Activated T-cell treated with anti-CD3 and anti-CD28 coated beads, Interleukin-2, amount 50 U/mL, for 24 hours (primary cell): ENCODE measurements around the gene BICD1.
"Not testable (repeated sequence)": the region's sequence is repeated elsewhere in the genome, so short reads cannot be mapped to it uniquely, and the experiment has no call there.

Experiments
- DNase-seq: peaks from one replicate; pipeline ENCODE4 v3.0.0-alpha.2; 2020
- H3K27ac Mint-ChIP-seq: 2 replicates; pipeline ENCODE4 v1.8.0; 2020; ENCODE audit warnings: mild to moderate bottlenecking, mixed read lengths
- H3K27me3 Mint-ChIP-seq: 2 replicates; pipeline ENCODE4 v1.8.0; 2020; ENCODE audit warnings: mixed read lengths
- H3K36me3 Mint-ChIP-seq: 2 replicates; pipeline ENCODE4 v1.8.0; 2020; ENCODE audit warnings: low read depth, mixed read lengths
- H3K4me1 Mint-ChIP-seq: 2 replicates; pipeline ENCODE4 v1.8.0; 2020; ENCODE audit warnings: low read depth, mixed read lengths
- H3K4me3 Mint-ChIP-seq: 2 replicates; pipeline ENCODE4 v1.8.0; 2020; ENCODE audit warnings: mild to moderate bottlenecking, moderate library complexity, mixed read lengths
- H3K9me3 Mint-ChIP-seq: 2 replicates; pipeline ENCODE4 v1.8.0; 2020; ENCODE audit warnings: mixed read lengths

BICD1 gene

DNA sequence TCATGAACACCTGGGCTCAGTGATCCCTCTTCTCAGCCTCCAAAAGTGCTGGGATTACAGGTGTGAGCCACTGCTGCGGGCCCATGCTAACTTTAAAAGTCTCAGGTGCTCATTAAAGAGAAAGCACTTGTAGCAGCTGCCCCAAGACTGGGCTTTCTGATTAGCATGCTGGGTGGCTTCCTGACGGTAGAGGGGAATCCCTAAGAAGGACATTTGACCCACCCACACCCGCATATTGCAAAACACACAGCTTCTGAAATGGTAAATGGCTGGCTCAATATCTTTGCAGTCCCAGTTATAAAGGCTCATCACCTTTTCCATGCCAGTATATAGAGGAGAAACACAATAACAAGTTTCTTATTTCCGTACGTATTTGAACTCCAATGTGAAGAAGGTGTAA, 19.3 kb upstream of the BICD1 start:
- no peak overlapping the region for H3K27ac Mint-ChIP-seq
- no peaks in the 10 kb centered on the region for H3K36me3 Mint-ChIP-seq
- H3K4me3 Mint-ChIP-seq = no peak overlapping the region
- H3K9me3 Mint-ChIP-seq = no peaks in the 10 kb centered on the region
- no peak for DNase-seq
- no peaks in the 10 kb centered on the region for H3K4me1 Mint-ChIP-seq
- no peaks in the 10 kb centered on the region for H3K27me3 Mint-ChIP-seq

DNA sequence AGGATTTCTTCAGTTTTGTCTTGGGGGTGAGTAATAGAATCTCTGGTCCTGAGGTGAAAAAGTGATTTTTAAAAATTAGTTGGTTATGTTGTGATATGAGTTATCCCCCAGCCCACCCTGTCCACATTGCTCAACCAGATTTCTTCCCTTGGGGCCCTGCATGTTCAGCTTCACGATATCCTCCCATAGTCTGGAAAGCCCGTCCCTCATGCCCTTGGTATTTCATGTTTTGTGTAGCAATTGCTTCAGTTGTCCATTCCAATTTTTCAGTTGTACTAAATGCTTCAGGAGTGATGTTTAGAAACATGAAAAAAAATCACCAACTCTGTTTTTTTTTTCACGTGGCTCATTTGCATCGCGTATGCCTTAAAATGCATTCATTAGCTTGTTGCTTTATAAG, 17.5 kb upstream of the BICD1 start:
- Mint-ChIP-seq H3K9me3 (no peaks in the 10 kb centered on the region), H3K4me3 (no peak overlapping the region), H3K4me1 (no peaks in the 10 kb centered on the region), H3K27ac (no peak overlapping the region), H3K27me3 (no peaks in the 10 kb centered on the region), H3K36me3 (no peaks in the 10 kb centered on the region)
- DNase-seq = no peak

DNA sequence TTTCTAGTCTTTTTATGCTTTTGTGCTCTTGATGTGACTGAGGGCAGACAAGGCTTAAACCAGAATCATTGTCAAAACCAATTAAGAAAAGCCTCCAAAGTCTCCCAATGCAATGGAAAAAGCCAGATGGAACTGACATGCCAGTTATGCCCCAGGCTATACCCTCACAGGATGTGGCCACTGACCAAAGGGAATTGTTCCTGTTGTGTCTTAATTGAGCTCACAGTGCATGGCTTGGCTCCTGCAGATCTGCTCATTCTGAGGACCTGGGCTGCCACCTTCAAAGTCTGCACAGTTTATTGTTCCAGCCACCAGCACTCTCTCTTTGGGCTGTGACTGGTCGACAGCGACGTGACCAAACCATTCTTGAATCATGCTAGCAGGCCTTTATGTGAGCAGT, 17.1 kb upstream of the BICD1 start:
- H3K9me3 Mint-ChIP-seq = no peaks in the 10 kb centered on the region
- DNase-seq = no peak
- no peak overlapping the region for H3K27ac Mint-ChIP-seq
- no peak overlapping the region for H3K4me3 Mint-ChIP-seq
- no peaks in the 10 kb centered on the region for H3K27me3 Mint-ChIP-seq
- H3K36me3 Mint-ChIP-seq = no peaks in the 10 kb centered on the region
- H3K4me1 Mint-ChIP-seq = no peaks in the 10 kb centered on the region

DNA sequence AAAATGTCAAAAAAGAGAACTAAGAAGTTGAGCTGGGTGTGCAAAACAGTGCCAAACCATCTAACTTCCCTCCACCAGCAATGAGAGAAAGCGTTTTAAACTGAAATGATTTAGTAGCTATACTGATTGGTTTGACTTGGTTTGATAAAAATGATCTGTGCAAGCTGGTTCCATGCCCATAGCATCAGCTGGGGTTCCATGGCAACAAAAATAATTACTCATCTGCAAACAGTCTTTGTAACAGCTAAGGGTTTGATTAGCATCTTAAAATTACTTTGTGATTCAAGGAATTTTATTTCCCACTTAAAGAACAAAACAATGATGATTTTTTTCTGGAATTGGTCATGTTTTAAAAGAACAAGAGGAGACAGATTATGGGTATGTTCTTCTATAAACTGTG, 15.0 kb upstream of the BICD1 start:
- no peak for DNase-seq
- Mint-ChIP-seq H3K36me3 (no peaks in the 10 kb centered on the region), H3K9me3 (no peaks in the 10 kb centered on the region), H3K27me3 (no peaks in the 10 kb centered on the region), H3K4me1 (no peaks in the 10 kb centered on the region), H3K4me3 (no peak overlapping the region), H3K27ac (no peak overlapping the region)

DNA sequence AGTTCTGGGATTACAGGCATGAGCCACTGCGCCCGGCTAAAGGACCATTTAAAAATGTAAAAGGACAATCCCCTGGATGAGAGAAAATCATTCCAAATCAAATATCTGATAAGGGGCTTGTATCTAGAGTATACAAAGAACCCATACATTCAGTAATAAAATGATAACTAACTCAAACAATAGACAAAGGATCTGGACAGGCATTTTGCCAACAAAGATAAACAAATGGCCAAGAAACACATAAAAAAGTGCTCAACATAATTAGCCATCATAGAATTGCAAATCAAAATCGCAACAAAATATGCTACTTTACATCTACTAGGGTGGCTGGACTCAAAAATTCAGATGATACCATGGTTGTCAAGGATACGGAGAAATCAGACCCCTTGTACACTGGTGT, 8.5 kb upstream of the BICD1 start:
- DNase-seq = no peak
- H3K4me3 Mint-ChIP-seq = no peak overlapping the region
- no peaks in the 10 kb centered on the region for H3K9me3 Mint-ChIP-seq
- H3K4me1 Mint-ChIP-seq = no peaks in the 10 kb centered on the region
- no peaks in the 10 kb centered on the region for H3K36me3 Mint-ChIP-seq
- no peaks in the 10 kb centered on the region for H3K27me3 Mint-ChIP-seq
- no peak overlapping the region for H3K27ac Mint-ChIP-seq

DNA sequence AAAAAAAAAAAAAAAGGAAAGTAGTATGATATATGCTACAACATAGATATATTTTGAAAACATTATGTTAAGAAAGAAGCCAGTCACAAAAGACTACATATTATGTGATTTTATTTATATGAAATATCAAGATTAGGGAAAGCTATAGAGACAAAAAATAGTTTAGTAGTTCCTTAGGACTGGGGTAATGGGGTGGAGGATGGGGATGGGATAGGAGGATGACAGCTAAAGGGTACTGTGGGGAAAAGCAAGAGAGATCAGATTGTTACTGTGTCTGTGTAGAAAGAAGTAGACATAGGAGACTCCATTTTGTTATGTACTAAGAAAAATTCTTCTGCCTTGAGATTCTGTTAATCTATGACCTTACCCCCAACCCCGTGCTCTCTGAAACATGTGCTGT, 7.4 kb upstream of the BICD1 start:
- not testable (repeated sequence) for H3K36me3 Mint-ChIP-seq, H3K9me3 Mint-ChIP-seq, H3K4me1 Mint-ChIP-seq, DNase-seq, H3K27me3 Mint-ChIP-seq, H3K27ac Mint-ChIP-seq, H3K4me3 Mint-ChIP-seq

DNA sequence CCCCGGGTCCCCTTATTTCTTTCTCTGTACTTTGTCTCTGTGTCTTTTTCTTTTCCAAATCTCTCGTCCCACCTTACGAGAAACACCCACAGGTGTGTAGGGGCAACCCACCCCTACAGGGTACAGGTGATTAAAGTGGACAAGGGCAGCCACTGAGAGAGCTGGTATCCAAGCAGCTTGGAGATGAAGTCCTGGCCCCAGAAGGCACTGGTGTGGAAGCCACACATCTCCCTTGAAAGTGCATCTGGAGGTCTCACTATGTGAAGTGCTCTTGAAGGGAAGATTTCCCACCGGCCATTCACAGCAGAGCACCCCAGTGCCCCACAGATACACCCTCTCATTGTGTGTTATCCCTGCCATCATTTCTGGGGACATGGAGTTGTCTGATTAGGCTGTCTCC, 6.3 kb upstream of the BICD1 start:
- Mint-ChIP-seq H3K27me3 (no peaks in the 10 kb centered on the region), H3K36me3 (no peaks in the 10 kb centered on the region), H3K27ac (no peak overlapping the region), H3K4me3 (no peak overlapping the region), H3K4me1 (no peaks in the 10 kb centered on the region), H3K9me3 (no peaks in the 10 kb centered on the region)
- no peak for DNase-seq

DNA sequence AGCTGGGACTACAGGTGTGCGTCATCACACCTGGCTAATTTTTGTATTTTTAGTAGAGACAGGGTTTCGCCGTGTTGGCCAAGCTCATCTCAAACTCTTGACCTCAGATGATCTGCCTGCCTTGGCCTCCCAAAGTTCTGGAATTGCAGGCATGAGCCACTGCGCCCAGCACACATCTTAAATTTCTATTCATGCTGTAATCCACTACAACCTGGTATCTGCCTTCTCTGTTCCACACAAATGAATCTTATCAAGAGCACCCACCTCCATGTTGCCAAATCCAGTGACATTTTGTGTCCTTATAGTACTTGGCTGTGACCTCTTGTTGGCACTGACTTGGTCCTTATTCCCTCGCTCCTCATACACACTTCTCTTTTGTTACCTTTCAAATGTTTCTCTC, 5.8 kb upstream of the BICD1 start:
- Mint-ChIP-seq H3K36me3 (no peaks in the 10 kb centered on the region), H3K4me1 (peaks cover under 1% of the 10 kb centered on the region), H3K4me3 (no peak overlapping the region), H3K27ac (no peak overlapping the region), H3K9me3 (no peaks in the 10 kb centered on the region), H3K27me3 (peaks cover under 1% of the 10 kb centered on the region)
- no peak for DNase-seq

DNA sequence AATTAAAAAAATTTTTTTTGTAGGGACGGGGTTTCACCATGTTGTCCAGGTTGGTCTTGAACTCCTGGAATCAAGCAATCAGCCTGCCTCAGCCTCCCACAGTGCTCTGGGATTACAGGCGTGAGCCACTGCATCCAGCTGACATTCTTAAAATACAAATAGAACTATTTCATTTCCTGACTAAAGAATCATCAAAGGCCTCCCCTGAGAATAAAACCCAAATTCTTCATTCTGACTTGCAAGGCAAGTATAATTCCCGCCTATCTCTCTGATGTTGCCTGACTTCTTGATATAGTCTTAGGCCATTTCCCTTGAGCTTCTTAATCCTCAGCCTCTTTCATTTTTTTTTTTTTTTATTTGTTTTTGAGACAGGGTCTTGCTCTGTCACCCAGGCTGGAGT, 4.4 kb upstream of the BICD1 start:
- no peak for DNase-seq
- Mint-ChIP-seq H3K27me3 (peaks cover 3% of the 10 kb centered on the region), H3K27ac (no peak overlapping the region), H3K36me3 (peaks cover 5% of the 10 kb centered on the region), H3K9me3 (no peaks in the 10 kb centered on the region), H3K4me1 (peaks cover 4% of the 10 kb centered on the region), H3K4me3 (no peak overlapping the region)

DNA sequence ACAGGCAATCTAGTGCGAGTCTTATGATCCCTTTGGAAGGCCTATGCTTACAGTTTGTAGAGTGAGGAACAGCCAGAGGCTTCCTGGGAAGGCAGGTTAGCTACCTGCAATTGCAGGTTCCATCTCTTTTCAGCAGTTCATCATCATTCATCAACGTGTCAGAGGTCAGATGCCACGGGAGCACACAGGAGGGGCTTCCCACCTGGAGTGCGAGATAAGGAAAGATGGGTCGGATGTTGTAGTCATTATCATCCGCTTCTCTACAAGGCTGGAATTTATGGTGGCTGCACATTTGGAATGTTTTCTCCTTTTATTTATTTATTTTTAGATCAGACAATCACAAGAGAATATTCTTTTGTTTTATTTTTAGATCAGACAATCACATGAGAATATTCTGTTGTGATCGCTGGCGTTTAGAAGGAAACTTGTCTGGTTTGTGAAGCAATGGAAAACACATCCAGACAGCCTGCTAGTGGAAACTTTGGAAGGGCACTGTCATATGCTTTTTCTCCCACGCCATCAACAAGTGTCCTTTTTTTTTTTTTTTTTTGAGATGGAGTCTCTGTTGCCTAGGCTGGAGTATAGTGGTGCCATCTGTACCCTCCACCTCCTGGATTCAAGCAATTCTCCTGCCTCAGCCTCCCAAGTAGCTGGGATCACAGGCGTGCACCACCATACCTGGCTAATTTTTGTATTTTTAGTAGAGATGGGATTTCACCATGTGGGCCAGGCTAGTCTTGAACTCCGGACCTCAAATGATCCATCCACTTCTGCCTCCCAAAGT, 1.9 kb upstream of the BICD1 start:
- peaks cover 20% of the 10 kb centered on the region for H3K4me1 Mint-ChIP-seq
- H3K27me3 Mint-ChIP-seq = peaks cover 3% of the 10 kb centered on the region
- H3K36me3 Mint-ChIP-seq = peaks cover 14% of the 10 kb centered on the region
- no peak overlapping the region for H3K27ac Mint-ChIP-seq
- no peaks in the 10 kb centered on the region for H3K9me3 Mint-ChIP-seq
- H3K4me3 Mint-ChIP-seq = no peak overlapping the region
- DNase-seq = no peak

DNA sequence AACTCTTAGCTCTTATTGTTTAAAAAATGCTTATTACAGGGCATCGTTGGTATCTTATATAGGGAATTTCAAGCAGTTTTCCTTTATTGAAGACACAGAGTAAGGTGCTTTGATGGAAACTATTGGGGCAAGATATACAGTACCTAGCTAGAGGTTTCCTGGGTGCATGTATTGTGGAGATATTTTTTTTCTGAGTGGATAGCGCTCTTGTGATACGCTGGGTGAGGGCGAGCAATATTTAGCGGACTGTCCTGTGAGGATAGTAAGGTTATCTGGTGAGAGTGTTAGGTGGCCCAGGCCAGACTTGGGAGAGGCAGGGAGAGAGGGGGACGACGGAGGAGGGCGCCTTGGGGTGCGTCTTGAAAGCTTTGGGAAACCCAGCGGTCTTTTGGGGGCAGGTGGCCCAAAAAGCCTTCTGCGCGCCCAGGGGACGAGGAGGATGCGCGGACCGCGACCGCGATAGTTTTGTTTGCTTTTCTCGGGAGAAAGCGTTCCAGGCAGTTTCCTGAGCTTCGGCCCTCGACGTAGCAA, 596 bp upstream of the BICD1 start:
- H3K27me3 Mint-ChIP-seq = peaks cover 3% of the 10 kb centered on the region
- peak overlapping the region; percentile 95 for H3K4me3 Mint-ChIP-seq
- H3K4me1 Mint-ChIP-seq = peaks cover 24% of the 10 kb centered on the region
- H3K36me3 Mint-ChIP-seq = peaks cover 15% of the 10 kb centered on the region
- peak overlapping the region; percentile 83 for H3K27ac Mint-ChIP-seq
- DNase-seq = no peak
- H3K9me3 Mint-ChIP-seq = no peaks in the 10 kb centered on the region

DNA sequence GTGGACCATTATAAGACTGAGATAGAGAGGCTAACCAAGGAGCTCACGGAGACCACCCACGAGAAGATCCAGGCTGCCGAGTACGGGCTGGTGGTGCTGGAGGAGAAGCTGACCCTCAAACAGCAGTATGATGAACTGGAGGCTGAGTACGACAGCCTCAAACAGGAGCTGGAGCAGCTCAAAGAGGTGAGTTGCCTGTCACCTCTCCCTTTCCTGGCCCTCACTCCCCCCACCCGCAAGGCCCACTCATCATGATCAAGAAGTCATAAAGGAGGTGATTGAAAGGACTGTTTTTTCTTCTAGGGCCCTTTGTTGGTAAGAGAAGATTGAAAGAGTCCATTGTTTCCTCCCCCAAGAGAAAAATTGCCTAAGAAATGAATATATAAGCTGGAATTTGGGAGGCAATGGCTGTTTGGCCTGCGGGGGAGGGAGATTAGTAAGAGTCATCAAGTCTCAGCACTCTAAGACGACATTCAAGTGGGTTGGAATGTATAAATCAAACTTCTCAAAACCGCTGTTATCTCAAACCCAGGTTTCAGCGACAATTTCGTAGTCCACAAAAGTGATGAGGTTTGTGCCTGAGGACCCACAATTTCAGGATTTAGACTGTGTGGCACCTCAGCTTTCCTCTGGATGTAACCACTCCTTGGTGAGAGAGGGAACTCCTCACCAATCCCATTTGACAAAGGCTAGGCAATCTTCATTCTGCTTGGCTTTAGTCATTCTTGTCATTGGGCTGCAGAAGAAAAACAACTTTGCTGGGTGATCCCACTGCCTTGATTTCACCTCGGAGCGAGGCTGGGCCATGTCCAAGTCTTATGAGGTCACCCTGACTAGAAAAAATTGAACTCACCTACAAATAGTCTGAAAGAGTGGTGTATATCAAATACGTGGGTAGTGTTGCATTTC, 966 bp downstream of the BICD1 start:
- Mint-ChIP-seq H3K27me3 (peaks cover 3% of the 10 kb centered on the region), H3K4me1 (peaks cover 25% of the 10 kb centered on the region), H3K9me3 (no peaks in the 10 kb centered on the region), H3K36me3 (peaks cover 23% of the 10 kb centered on the region), H3K27ac (peak overlapping the region; percentile 94), H3K4me3 (peak overlapping the region; percentile 95)
- DNase-seq = peak; percentile 64

DNA sequence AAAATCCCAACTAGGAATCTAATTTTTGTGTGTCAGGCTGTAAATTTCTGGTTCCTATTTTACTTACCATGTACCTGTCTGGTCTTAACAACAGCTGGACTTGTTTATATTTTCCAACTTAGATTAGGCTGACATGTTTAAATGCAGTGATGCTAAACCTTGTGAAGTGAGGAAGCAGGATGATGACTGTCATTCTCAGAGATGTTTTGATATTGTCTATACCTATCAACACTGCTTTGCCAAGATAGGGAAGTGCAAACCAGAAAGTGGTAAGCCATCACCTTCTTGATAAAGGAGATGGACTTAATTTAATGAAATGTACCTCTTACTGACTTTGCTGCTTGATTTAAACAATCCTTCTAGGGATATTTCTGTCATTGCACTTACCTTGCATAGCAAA, 2.1 kb downstream of the BICD1 start:
- Mint-ChIP-seq H3K4me3 (peak overlapping the region; percentile 95), H3K36me3 (peaks cover 26% of the 10 kb centered on the region), H3K27me3 (peaks cover 3% of the 10 kb centered on the region), H3K9me3 (no peaks in the 10 kb centered on the region), H3K27ac (no peak overlapping the region), H3K4me1 (peaks cover 25% of the 10 kb centered on the region)
- no peak for DNase-seq

DNA sequence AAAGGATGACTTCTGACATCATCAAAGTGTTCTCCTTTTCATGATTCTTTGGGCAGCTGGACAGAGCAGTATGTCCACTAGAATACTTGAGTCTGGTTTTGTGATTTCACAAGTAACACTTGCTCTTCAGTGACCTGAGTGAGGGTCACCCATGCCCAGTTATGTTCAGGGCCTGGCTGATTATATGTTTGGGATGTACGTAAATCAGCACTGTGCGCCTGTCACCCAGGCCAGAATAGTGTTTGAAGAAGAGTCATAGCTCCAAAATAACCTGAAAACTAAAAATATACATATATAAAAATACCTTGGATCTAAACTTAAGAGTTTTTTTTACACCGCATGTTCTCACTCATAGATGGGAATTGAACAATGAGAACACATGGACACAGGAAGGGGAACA, 3.8 kb downstream of the BICD1 start:
- no peak overlapping the region for H3K4me3 Mint-ChIP-seq
- peaks cover 3% of the 10 kb centered on the region for H3K27me3 Mint-ChIP-seq
- peaks cover 29% of the 10 kb centered on the region for H3K36me3 Mint-ChIP-seq
- peaks cover 29% of the 10 kb centered on the region for H3K4me1 Mint-ChIP-seq
- H3K9me3 Mint-ChIP-seq = no peaks in the 10 kb centered on the region
- DNase-seq = no peak
- H3K27ac Mint-ChIP-seq = no peak overlapping the region

DNA sequence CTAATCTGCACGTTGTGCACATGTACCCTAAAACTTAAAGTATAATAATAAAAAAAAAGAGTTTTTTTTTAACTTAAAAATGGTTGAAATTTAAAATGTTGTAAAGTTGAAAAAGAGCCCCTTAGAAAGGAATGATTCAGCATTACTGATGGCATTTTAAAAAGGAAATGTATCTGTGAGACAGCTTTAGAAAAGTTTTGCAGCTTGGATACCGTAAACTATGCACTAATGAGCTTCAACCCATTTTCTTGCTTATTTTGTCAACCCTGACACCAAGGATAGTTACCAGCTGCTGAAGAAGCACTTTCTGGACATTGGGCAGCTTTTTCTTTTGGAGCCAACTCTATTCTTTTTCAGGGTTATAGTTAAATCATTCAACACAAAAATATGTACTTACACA, 4.3 kb downstream of the BICD1 start:
- no peaks in the 10 kb centered on the region for H3K9me3 Mint-ChIP-seq
- H3K27ac Mint-ChIP-seq = no peak overlapping the region
- H3K27me3 Mint-ChIP-seq = peaks cover 2% of the 10 kb centered on the region
- no peak overlapping the region for H3K4me3 Mint-ChIP-seq
- H3K4me1 Mint-ChIP-seq = peaks cover 32% of the 10 kb centered on the region
- H3K36me3 Mint-ChIP-seq = peaks cover 29% of the 10 kb centered on the region
- no peak for DNase-seq
